Measurements from ENCODE around the gene FGD3.

The FGD3 gene

DNA sequence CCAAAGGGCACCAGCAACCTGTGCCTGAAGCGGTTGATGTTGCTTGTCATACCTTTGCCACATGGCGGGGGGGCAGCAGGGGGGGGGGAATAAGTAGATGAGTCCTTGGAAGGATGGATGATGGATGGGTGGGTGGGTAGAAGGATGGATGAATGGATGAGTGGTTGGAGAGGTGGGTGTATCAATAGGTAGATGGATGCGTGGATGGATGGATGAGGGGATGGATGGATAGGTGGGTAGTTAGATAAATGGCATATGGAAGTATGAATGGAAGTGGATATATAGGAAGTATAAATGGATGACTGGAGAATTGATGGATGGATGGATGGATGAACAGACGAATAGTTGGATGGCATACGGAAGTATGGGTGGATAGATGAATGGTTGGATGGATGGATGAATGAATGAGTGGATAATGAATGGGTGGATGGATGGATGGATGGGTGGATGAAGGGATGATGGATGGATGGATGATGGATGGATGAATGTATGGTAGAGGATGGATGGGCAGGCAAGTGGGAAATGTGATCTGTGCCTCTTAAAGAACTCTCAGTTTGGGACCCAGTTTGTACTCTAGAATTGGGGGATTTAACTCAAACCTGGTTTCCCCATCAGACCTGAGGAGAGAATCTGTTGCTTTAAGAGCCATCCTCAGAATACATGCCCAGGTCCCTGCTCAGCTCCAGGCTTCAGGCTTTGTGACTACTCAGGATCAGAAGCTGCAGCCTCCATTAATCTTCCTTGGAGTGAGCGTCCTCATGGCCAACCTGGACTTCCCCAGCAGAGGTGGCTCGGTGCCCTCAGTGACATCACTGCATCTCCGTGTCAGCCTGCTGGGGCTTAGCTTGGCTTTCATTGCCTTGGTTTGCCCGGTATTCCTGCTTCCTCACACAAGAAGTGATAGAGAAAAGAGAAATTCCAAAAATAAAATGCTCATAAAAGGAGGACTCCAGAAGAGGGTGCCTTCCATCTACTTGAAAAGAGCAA lies 83.6 kb downstream of the FGD3 start:
- no peak overlapping the region for H3K9ac ChIP-seq (ENCODE audit: low read length)
- no peak overlapping the region for H3K4me3 ChIP-seq (ENCODE audit: insufficient read depth, low read length, poor library complexity, severe bottlenecking)
- no peaks in the 10 kb centered on the region for H3K9me2 ChIP-seq (replicated peaks; ENCODE audit: insufficient read depth, low read length)
- H3K27me3 ChIP-seq (ENCODE audit: low read length): no peaks in the 10 kb centered on the region
- TF ChIP-seq EZH2phosphoT487 (conservative IDR thresholded peaks at IDR 0.05; ENCODE audit: low read length): no peak
- no peak for TF ChIP-seq CTCF (IDR thresholded peaks at IDR 0.05; ENCODE audit: insufficient read depth, low read length, poor library complexity, severe bottlenecking)
- no peak overlapping the region for H3K27ac ChIP-seq (ENCODE audit: low read depth, low read length)
- H3K36me3 ChIP-seq (ENCODE audit: low read length): no peaks in the 10 kb centered on the region
- H3K9me3 ChIP-seq (ENCODE audit: insufficient read depth, low read length): no peaks in the 10 kb centered on the region
- H3K4me2 ChIP-seq (ENCODE audit: low read depth, low read length, poor library complexity, severe bottlenecking): no peak overlapping the region
- no peaks in the 10 kb centered on the region for H3F3A ChIP-seq (ENCODE audit: insufficient read depth)
- H3K79me2 ChIP-seq (ENCODE audit: insufficient read depth, low read length): no peaks in the 10 kb centered on the region
- H4K20me1 ChIP-seq (ENCODE audit: low read depth, low read length): no peaks in the 10 kb centered on the region
- no peak overlapping the region for H2AFZ ChIP-seq (ENCODE audit: low read depth, low read length, severe bottlenecking)

DNA sequence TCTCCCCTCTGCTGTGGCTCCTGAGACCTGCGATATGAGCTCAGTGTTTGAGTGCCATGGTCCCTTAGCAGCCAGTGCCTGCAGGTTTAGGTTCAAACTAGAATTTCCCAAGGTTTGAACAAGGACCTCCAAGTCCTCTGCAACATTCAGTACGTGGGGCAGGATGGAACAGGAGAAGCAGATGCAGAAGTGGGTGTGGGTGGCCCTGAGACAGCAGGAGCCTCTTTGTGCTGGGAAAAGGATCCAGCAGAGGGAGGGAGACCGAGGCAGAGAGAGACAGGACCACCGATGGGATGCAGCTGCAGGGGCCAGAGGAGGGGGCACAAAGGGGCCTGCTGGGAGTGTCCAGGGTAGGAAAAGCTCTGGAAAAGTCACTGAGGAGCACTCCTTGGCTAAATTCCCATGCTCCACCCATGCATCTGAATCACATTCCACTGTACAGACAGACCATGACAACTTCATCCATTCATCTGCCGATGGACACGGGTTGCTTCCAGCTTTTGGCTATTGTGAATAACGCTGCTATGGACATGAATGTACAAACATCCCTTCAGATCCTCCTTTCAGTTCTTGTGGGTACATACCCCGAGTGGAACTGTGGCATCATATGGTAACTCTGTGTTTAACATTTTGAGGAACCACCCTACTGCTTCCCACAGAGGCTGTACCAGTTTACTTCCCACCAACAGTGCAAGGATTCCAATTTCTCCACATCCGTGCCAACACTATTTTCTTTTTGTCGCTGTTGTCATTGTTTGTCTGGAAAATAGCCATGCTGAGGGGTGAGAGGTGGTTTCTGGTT lies 84.5 kb downstream of the FGD3 start:
- Histone ChIP-seq H3K9ac (ENCODE audit: low read length) (no peak overlapping the region), H3K79me2 (ENCODE audit: insufficient read depth, low read length) (no peaks in the 10 kb centered on the region), H3F3A (ENCODE audit: insufficient read depth) (no peaks in the 10 kb centered on the region), H3K9me2 (replicated peaks; ENCODE audit: insufficient read depth, low read length) (no peaks in the 10 kb centered on the region), H3K36me3 (ENCODE audit: low read length) (no peaks in the 10 kb centered on the region), H4K20me1 (ENCODE audit: low read depth, low read length) (no peaks in the 10 kb centered on the region), H3K9me3 (ENCODE audit: insufficient read depth, low read length) (no peaks in the 10 kb centered on the region), H2AFZ (ENCODE audit: low read depth, low read length, severe bottlenecking) (no peak overlapping the region), H3K27me3 (ENCODE audit: low read length) (no peaks in the 10 kb centered on the region), H3K27ac (ENCODE audit: low read depth, low read length) (no peak overlapping the region), H3K4me3 (ENCODE audit: insufficient read depth, low read length, poor library complexity, severe bottlenecking) (no peak overlapping the region), H3K4me2 (ENCODE audit: low read depth, low read length, poor library complexity, severe bottlenecking) (no peak overlapping the region)
- TF ChIP-seq CTCF (IDR thresholded peaks at IDR 0.05; ENCODE audit: insufficient read depth, low read length, poor library complexity, severe bottlenecking): no peak
- TF ChIP-seq EZH2phosphoT487 (conservative IDR thresholded peaks at IDR 0.05; ENCODE audit: low read length): no peak

- Histone ChIP-seq H3K9me2 (replicated peaks; ENCODE audit: insufficient read depth, low read length) (no peaks in the 10 kb centered on the region), H3K27me3 (ENCODE audit: low read length) (no peaks in the 10 kb centered on the region), H3K4me2 (ENCODE audit: low read depth, low read length, poor library complexity, severe bottlenecking) (no peak overlapping the region), H2AFZ (ENCODE audit: low read depth, low read length, severe bottlenecking) (no peak overlapping the region), H3K9me3 (ENCODE audit: insufficient read depth, low read length) (no peaks in the 10 kb centered on the region), H3F3A (ENCODE audit: insufficient read depth) (no peaks in the 10 kb centered on the region), H4K20me1 (ENCODE audit: low read depth, low read length) (no peaks in the 10 kb centered on the region), H3K4me3 (ENCODE audit: insufficient read depth, low read length, poor library complexity, severe bottlenecking) (no peak overlapping the region), H3K79me2 (ENCODE audit: insufficient read depth, low read length) (no peaks in the 10 kb centered on the region), H3K27ac (ENCODE audit: low read depth, low read length) (no peak overlapping the region), H3K36me3 (ENCODE audit: low read length) (no peaks in the 10 kb centered on the region), H3K9ac (ENCODE audit: low read length) (no peak overlapping the region)
- TF ChIP-seq EZH2phosphoT487 (conservative IDR thresholded peaks at IDR 0.05; ENCODE audit: low read length) (no peak), CTCF (IDR thresholded peaks at IDR 0.05; ENCODE audit: insufficient read depth, low read length, poor library complexity, severe bottlenecking) (no peak)
These were observed 85.2 kb downstream of the FGD3 start for GRCh38 chr9:93032545-93032944.

Data from SU-DHL-6 (cell line).